ENCODE measurements around the gene PAIP2B. TPM values are rescaled to one million over a fixed set of nuclear protein-coding genes. Genes with fewer than 3 reads are reported as not detected.

Gene PAIP2B
- total RNA-seq, 1 donor from 2014 or later, result 25.1 TPM

- Mint-ChIP-seq H3K9me3 (ENCODE audit: low read depth) (peaks cover 4% of the 10 kb centered on the region), H3K27ac (no peak overlapping the region), H3K27me3 (peaks cover 23% of the 10 kb centered on the region), H3K36me3 (ENCODE audit: insufficient read depth) (no peaks in the 10 kb centered on the region), H3K4me1 (ENCODE audit: low read depth) (no peaks in the 10 kb centered on the region), H3K4me3 (ENCODE audit: low read depth) (no peak overlapping the region)
- TF ChIP-seq, protein P1, sequence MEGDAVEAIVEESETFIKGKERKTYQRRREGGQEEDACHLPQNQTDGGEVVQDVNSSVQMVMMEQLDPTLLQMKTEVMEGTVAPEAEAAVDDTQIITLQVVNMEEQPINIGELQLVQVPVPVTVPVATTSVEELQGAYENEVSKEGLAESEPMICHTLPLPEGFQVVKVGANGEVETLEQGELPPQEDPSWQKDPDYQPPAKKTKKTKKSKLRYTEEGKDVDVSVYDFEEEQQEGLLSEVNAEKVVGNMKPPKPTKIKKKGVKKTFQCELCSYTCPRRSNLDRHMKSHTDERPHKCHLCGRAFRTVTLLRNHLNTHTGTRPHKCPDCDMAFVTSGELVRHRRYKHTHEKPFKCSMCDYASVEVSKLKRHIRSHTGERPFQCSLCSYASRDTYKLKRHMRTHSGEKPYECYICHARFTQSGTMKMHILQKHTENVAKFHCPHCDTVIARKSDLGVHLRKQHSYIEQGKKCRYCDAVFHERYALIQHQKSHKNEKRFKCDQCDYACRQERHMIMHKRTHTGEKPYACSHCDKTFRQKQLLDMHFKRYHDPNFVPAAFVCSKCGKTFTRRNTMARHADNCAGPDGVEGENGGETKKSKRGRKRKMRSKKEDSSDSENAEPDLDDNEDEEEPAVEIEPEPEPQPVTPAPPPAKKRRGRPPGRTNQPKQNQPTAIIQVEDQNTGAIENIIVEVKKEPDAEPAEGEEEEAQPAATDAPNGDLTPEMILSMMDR (IDR thresholded peaks at IDR 0.05; ENCODE audit: unreplicated experiment), result no peak
- DNase-seq (ENCODE audit: low spot score, unreplicated experiment), result no peak
These were observed 29.5 kb upstream of the PAIP2B start for GRCh38 chr2:71256421-71256820.

DNA sequence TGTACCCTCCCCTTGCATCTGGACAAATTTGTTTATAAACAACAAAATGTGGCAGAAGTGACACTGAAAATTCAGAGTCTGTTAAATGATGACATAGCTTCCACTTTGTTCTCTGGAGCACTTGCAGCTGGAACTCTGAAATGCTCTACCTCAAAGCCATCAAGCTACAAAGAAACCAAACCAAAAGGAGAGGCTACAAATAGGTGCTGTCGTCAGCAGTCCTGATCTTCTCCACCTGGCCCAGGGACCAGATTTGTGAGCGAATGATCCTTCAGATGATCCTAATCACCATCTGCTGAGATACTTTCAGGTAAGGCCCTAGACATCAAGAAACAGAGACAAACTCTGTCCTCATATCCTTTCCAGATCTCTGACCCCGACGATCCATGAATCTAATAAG, 27.9 kb upstream of the PAIP2B start:
- H3K27ac Mint-ChIP-seq, result no peak overlapping the region
- TF ChIP-seq, protein P1 (IDR thresholded peaks at IDR 0.05; ENCODE audit: unreplicated experiment), result no peak
- peaks cover 23% of the 10 kb centered on the region for H3K27me3 Mint-ChIP-seq
- DNase-seq (ENCODE audit: low spot score, unreplicated experiment), result no peak
- no peak overlapping the region for H3K4me3 Mint-ChIP-seq (ENCODE audit: low read depth)
- H3K36me3 Mint-ChIP-seq (ENCODE audit: insufficient read depth), result no peaks in the 10 kb centered on the region
- H3K4me1 Mint-ChIP-seq (ENCODE audit: low read depth), result no peaks in the 10 kb centered on the region
- peaks cover 9% of the 10 kb centered on the region for H3K9me3 Mint-ChIP-seq (ENCODE audit: low read depth)

- H3K4me1 Mint-ChIP-seq (ENCODE audit: low read depth), result no peaks in the 10 kb centered on the region
- H3K27me3 Mint-ChIP-seq, result peaks cover 19% of the 10 kb centered on the region
- H3K9me3 Mint-ChIP-seq (ENCODE audit: low read depth), result peaks cover 10% of the 10 kb centered on the region
These were observed 27.2 kb upstream of the PAIP2B start for GRCh38 chr2:71254078-71254477.

GRCh38 chr2:71253476-71253875, 26.6 kb upstream of the PAIP2B start:
- H3K4me1 Mint-ChIP-seq (ENCODE audit: low read depth), result no peaks in the 10 kb centered on the region
- H3K27ac Mint-ChIP-seq, result no peak overlapping the region
- no peak for DNase-seq (ENCODE audit: low spot score, unreplicated experiment)
- TF ChIP-seq, protein P1 (IDR thresholded peaks at IDR 0.05; ENCODE audit: unreplicated experiment), result no peak
- no peak overlapping the region for H3K4me3 Mint-ChIP-seq (ENCODE audit: low read depth)
- H3K9me3 Mint-ChIP-seq (ENCODE audit: low read depth), result peaks cover 10% of the 10 kb centered on the region
- H3K27me3 Mint-ChIP-seq, result peaks cover 16% of the 10 kb centered on the region
- no peaks in the 10 kb centered on the region for H3K36me3 Mint-ChIP-seq (ENCODE audit: insufficient read depth)

More at GRCh38 chr2:71254078-71254477, 27.2 kb upstream of the PAIP2B start:
- TF ChIP-seq, protein P1 (IDR thresholded peaks at IDR 0.05; ENCODE audit: unreplicated experiment), result no peak
- DNase-seq (ENCODE audit: low spot score, unreplicated experiment), result no peak
- Mint-ChIP-seq H3K27ac (no peak overlapping the region), H3K4me3 (ENCODE audit: low read depth) (no peak overlapping the region), H3K36me3 (ENCODE audit: insufficient read depth) (no peaks in the 10 kb centered on the region)

DNA sequence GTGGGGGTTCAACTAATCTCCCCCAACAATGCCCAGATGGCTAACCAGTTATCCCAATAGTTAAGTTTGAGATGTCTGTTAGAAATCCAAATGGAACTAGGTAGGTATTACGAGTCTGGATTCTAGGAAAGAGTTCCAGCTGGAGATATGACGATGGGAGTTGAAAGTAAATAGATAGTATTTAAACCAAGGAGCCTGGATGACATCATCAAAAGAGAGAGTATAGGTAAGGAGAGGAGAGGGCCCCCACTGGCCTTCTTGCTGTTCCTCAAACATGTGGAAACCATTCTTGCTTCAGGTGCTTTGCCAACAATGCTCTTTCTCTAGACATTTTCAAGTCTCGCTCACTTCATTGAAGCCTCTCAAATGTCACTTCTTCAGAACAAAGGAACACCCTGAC, 26.0 kb upstream of the PAIP2B start:
- peaks cover 10% of the 10 kb centered on the region for H3K9me3 Mint-ChIP-seq (ENCODE audit: low read depth)

More for the DNA sequence above, 26.0 kb upstream of the PAIP2B start:
- no peaks in the 10 kb centered on the region for H3K4me1 Mint-ChIP-seq (ENCODE audit: low read depth)
- TF ChIP-seq, protein P1 (IDR thresholded peaks at IDR 0.05; ENCODE audit: unreplicated experiment), result no peak
- H3K27ac Mint-ChIP-seq, result no peak overlapping the region
- no peak overlapping the region for H3K4me3 Mint-ChIP-seq (ENCODE audit: low read depth)
- peaks cover 12% of the 10 kb centered on the region for H3K27me3 Mint-ChIP-seq
- no peak for DNase-seq (ENCODE audit: low spot score, unreplicated experiment)
- H3K36me3 Mint-ChIP-seq (ENCODE audit: insufficient read depth), result no peaks in the 10 kb centered on the region

Measured in progenitor cell of endocrine pancreas (in vitro differentiated cells).